ENCODE results near the gene ACCSL. TPM values are rescaled to one million over a fixed set of nuclear protein-coding genes. Genes with fewer than 3 reads are reported as not detected.

ACCSL gene
- total RNA-seq (2022; extraction: Qiagen RNA extraction) = not detected in 5 replicates

DNA sequence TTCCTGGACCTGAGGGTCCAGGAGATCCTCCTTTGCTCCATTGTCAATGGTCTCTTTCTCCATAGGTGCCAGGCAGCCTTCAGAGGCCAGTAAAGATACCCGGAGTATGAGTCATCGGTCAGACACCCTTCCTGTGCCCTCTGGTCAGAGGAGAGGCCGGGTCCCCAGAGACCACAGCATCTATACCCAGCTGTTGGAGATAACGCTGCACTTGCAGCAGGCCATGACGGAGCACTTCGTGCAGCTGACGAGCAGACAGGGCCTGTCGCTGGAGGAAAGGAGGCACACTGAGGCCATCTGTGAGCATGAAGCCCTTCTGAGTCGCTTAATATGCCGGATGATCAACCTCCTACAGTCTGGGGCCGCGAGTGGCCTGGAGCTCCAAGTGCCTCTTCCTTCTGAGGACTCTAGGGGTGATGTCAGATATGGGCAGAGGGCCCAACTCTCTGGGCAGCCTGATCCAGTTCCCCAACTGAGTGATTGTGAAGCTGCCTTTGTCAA, at the start of gene ACCSL:
ACCSL (plus strand) TSS at position 51 of the 501 bp plus-strand sequence; CDS start at position 107, 56 bp downstream.

DNA sequence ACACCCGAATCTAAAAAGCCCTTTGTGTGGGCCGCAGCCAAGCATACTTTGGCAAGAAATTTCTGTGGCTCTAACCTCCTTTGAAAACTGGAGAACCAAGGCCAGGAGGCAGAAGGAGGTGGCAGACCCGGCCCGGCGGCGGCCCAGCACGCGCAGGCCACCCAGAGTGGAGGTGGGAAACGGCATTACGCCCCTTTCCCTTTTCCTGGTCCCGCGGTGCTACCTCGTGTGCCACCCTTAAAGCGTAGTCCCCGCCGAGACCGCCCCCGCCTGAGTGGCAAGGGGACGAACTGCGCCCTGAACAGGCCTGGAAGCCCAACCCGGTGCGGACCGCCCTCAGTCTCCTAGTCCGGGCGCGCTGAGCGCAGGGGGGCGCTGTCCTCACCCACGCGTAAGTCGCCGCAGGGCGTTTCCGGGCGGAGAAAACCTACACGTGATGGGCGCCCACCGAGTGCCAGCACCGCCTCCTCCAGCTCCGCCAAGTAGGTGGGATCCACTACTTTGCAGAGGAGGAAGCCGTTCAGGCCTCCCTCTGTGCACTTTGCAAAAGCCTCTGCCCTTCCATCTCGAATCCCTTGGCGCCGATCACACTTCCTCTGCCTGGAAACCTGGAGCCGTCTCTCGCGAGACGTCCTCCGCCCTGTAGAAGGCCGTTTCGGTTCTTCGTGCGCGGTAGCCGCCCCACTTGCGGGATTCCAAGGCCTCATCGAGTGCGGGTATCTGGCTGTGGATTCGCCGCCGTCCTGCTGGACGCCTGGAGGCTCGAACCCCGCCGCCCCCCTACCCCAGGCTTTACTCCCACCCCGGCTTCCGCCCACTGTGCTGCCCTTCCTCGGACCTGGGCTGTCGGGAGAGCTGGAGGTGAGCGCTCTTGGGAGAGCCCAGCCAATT, 18.3 kb downstream of the ACCSL start, which contains the start of gene ACCS:
ACCS (plus strand) TSS at position 430 of the 891 bp plus-strand sequence. CDS start 1,358 bp downstream, outside the sequence.

DNA sequence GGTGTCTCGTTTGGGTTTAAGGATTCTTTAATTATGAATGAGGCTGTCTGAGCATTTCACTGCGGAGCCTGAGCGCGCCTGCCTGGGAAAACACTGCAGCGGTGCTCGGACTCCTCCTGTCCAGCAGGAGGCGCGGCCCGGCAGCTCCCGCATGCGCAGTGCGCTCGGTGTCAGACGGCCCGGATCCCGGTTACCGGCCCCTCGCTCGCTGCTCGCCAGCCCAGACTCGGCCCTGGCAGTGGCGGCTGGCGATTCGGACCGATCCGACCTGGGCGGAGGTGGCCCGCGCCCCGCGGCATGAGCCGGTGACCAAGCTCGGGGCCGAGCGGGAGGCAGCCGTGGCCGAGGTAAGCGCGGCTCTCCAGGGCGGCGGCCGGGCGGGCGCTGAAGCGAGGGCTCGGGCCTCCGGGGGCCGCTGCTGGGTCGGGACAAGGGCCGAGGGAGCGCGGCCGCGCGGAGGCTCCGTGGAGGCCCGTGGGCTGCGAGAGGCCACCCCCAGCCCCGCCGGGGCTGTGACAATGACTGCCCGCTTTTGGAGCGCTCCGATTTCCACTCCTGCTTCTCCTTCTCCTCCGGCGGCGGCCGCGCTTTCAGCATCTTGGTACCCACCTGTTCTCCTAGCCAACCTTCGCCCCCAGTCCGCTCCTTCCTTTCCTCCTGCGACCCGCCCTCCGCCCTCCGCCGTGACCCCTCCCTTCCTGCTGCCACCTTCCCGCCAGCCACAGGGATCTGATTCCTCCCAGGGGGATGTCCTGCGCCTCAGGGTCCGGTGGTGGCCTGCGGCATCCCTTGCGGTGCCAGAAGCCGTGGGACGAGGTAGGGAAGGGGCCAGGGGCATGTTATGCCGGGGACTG, 48.0 kb downstream of the ACCSL start, which contains the start of gene EXT2:
EXT2 (plus strand) TSS at position 173 of the 854 bp plus-strand sequence. CDS start 12,035 bp downstream, outside the sequence.

Other genes with a start within 250 kb of the ACCSL start
- gene ALKBH3, start 167.2 kb upstream of the ACCSL start, total RNA-seq (2022; extraction: Qiagen RNA extraction) = 23.3 to 27.3 TPM (median 24.3 TPM) in 5 replicates
- gene C11orf96, start 105.3 kb upstream of the ACCSL start, total RNA-seq (2022; extraction: Qiagen RNA extraction) = 1.5 to 3.8 TPM (median 2.5 TPM) in 5 replicates
- gene ACCS, start 18.3 kb downstream of the ACCSL start, total RNA-seq (2022; extraction: Qiagen RNA extraction) = 13.7 to 19.7 TPM (median 18.3 TPM) in 5 replicates
- 53.9 to 61.6 TPM (median 57.4 TPM) in 5 replicates for gene EXT2, start 47.7 kb downstream of the ACCSL start, total RNA-seq (2022; extraction: Qiagen RNA extraction)

All from A549 treated with CORT108297 at 1 μM for 4 hours (cell line).